ENCODE data around the gene TFAP2C. TPM values are rescaled to one million over a fixed set of nuclear protein-coding genes. Genes with fewer than 3 reads are reported as not detected.

The TFAP2C gene
- total RNA-seq, 4 donors from 2014 or later = 2.7 to 13.7 (median 7.2) TPM

DNA sequence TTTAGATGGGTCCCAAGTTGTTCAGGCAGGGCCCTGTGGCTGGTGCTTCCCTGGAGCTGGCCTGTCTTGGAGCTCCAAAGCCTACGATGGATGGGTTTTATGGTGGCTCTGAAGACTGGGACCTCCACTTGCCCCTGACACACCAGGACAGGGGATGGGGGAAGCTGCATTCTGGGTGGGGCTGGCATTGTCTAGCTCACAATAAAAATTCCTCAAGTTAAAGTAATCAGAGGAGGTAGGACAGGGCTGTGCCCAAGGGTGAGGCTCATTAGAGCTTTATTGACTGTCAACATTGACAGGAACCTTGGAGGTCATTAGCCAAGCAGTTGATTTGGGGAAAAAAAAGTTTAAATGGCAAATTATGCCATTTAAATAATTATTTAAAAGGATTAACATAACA lies 35.7 kb downstream of the TFAP2C start:
- DNase-seq (ENCODE audit: low spot score) (no peak), ATAC-seq (ENCODE audit: low FRiP score) (no peak)
- TF ChIP-seq, protein P1, sequence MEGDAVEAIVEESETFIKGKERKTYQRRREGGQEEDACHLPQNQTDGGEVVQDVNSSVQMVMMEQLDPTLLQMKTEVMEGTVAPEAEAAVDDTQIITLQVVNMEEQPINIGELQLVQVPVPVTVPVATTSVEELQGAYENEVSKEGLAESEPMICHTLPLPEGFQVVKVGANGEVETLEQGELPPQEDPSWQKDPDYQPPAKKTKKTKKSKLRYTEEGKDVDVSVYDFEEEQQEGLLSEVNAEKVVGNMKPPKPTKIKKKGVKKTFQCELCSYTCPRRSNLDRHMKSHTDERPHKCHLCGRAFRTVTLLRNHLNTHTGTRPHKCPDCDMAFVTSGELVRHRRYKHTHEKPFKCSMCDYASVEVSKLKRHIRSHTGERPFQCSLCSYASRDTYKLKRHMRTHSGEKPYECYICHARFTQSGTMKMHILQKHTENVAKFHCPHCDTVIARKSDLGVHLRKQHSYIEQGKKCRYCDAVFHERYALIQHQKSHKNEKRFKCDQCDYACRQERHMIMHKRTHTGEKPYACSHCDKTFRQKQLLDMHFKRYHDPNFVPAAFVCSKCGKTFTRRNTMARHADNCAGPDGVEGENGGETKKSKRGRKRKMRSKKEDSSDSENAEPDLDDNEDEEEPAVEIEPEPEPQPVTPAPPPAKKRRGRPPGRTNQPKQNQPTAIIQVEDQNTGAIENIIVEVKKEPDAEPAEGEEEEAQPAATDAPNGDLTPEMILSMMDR (IDR thresholded peaks at IDR 0.05) = no peak

- DNase-seq (ENCODE audit: low spot score) (no peak), ATAC-seq (ENCODE audit: low FRiP score) (no peak)
- TF ChIP-seq, protein P1 (IDR thresholded peaks at IDR 0.05) = no peak
Measured at GRCh38 chr20:56665806-56666205, 36.7 kb downstream of the TFAP2C start.

- ATAC-seq (ENCODE audit: low FRiP score) = no peak
- TF ChIP-seq, protein P1 (IDR thresholded peaks at IDR 0.05) = no peak
- no peak for DNase-seq (ENCODE audit: low spot score)
Measured at GRCh38 chr20:56673450-56673849, 44.3 kb downstream of the TFAP2C start.

GRCh38 chr20:56676001-56676400 lies 46.9 kb downstream of the TFAP2C start:
- DNase-seq (ENCODE audit: low spot score) = no peak
- TF ChIP-seq, protein P1 (IDR thresholded peaks at IDR 0.05) = no peak
- no peak for ATAC-seq (ENCODE audit: low FRiP score)

DNA sequence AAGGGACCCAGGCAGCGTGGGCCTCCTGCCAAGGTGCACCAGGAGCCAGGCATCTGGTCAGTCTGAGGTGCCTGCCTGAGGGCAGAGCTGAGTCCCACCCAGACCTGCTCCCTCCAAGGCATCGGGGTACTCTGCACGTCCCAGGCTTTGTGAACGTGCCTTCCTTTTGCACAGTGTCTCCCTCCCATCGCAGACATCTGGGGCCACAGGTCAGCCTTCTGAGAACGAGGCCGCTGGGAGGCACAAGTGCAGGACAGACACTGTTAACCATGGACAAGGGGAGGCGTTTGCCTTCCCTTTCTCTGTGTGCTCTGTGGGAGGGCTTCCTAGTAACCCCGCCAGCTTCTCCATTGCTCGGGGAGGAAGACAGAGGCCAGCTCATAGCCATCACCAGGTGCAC lies 47.6 kb downstream of the TFAP2C start:
- ATAC-seq (ENCODE audit: low FRiP score) (no peak), DNase-seq (ENCODE audit: low spot score) (no peak)
- TF ChIP-seq, protein P1 (IDR thresholded peaks at IDR 0.05) = no peak

DNA sequence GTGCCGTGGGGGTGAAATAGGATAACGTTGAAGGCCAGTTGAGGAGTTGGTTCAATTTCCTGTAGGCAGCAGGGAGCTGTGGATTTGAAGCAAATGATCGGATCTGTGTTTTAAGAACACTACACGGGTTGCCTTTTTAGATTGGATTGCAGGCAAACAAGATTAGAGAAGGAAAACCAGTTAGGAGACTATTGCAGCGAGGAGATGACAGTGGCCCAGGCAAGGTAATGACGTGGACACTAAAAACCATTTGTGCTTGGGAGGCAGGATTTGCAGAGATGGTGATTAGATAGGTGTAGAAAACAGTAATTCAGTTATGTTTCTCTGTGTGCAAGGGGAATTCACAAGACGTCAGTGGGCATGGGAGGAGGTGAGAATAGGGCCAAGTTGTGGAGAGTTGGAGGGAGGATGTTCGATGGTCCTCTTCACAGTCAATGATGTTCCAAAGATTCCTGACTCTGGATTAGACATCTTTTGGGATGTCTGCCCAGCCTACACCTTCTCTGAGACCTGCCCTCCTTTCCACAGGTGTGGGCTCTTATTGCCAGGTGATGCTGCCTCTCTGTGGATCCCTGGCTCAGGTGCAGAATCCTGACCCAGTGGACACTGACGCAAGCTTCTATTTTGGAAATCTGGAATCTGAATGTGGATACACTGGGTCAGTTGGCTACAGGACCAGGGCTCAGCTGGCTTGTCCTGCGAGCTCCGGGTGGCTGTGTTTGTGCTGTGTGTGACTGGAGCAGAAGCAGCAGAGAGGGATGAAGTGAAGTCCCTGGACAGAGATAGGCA lies 54.2 kb downstream of the TFAP2C start:
- ATAC-seq (ENCODE audit: low FRiP score) (no peak), DNase-seq (ENCODE audit: low spot score) (no peak)
- TF ChIP-seq, protein P1 (IDR thresholded peaks at IDR 0.05) = no peak

DNA sequence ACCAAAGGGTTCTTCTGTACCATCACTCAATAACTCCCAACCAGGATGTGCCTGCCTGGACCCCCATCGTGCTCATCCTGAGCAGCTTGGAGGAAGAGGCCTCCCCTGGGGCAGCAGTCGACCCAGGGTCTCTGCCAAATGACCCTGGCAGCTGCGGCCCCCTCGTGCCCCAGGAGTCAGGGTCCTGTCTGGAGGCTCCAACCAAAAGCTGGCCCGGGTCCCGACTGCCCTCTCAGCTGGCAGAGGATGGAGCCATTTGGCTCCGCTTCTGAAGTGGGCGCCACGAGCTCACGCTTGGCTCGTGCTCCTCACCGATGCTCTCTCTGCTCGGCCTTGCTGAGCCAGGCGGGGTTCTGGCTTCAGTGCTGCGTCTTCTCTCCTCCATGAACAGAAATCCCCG lies 56.8 kb downstream of the TFAP2C start:
- ATAC-seq (ENCODE audit: low FRiP score) (no peak), DNase-seq (ENCODE audit: low spot score) (no peak)
- TF ChIP-seq, protein P1 (IDR thresholded peaks at IDR 0.05) = no peak

All from omental fat pad (tissue), 4 donors.